Ishikawa (cell line): ENCODE results near the gene PPP1R16B.

Experiments used
- CEBPB ChIP-seq: IDR thresholded peaks from 2 replicates; pipeline ENCODE4 v1.6.1; 2012
- EP300 ChIP-seq: IDR thresholded peaks from 2 replicates; pipeline ENCODE4 v1.6.1; 2012; ENCODE audit warnings: borderline replicate concordance
- FOXM1 ChIP-seq: IDR thresholded peaks from 2 replicates; pipeline ENCODE4 v1.6.1; 2012; ENCODE audit warnings: low read depth, borderline replicate concordance
- NFIC ChIP-seq: IDR thresholded peaks from 2 replicates; pipeline ENCODE4 v1.6.1; 2012
- REST ChIP-seq: IDR thresholded peaks from 2 replicates; pipeline ENCODE4 v1.6.1; 2012; ENCODE audit warnings: low read depth, mild to moderate bottlenecking
- TEAD4 ChIP-seq: IDR thresholded peaks from 2 replicates; pipeline ENCODE4 v1.6.1; 2012
- YY1 ChIP-seq: IDR thresholded peaks from 2 replicates; pipeline ENCODE4 v1.6.1; 2012; ENCODE audit warnings: low read depth
- ZBTB7A ChIP-seq: IDR thresholded peaks from 2 replicates; pipeline ENCODE4 v1.6.1; 2012; ENCODE audit warnings: low read depth
- TF ChIP-seq, protein P1 (sequence below): IDR thresholded peaks from 2 replicates; pipeline ENCODE4 v1.6.1; 2012
- TF ChIP-seq, protein P2 (sequence below): IDR thresholded peaks from 2 replicates; pipeline ENCODE4 v1.6.1; 2012

GRCh38 chr20:38907918-38908677, 102.6 kb downstream of the PPP1R16B start:
- TF ChIP-seq REST = no peak
- TF ChIP-seq, protein P1, sequence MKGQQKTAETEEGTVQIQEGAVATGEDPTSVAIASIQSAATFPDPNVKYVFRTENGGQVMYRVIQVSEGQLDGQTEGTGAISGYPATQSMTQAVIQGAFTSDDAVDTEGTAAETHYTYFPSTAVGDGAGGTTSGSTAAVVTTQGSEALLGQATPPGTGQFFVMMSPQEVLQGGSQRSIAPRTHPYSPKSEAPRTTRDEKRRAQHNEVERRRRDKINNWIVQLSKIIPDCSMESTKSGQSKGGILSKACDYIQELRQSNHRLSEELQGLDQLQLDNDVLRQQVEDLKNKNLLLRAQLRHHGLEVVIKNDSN = no peak
- no peak for TF ChIP-seq EP300
- TF ChIP-seq, protein P2, sequence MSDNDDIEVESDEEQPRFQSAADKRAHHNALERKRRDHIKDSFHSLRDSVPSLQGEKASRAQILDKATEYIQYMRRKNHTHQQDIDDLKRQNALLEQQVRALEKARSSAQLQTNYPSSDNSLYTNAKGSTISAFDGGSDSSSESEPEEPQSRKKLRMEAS = no peak
- TF ChIP-seq ZBTB7A = no peak
- TF ChIP-seq NFIC = no peak
- TF ChIP-seq TEAD4 = no peak
- no peak for TF ChIP-seq FOXM1
- TF ChIP-seq CEBPB = no peak
- TF ChIP-seq YY1 = no peak
